Posterior cingulate gyrus (tissue), 11 donors: ENCODE data around the gene SLC25A47.
"Not testable (repeated sequence)": the region's sequence is repeated elsewhere in the genome, so short reads cannot be mapped to it uniquely, and the experiment has no call there.

ENCODE experiments used
- DNase-seq, 10 donors: peaks; one replicate each; pipeline versions ENCODE4 v3.0.0 to v3.0.0-alpha.2; 2020 to 2021; ENCODE audit warnings: mixed read lengths in 3 of 10
- intact Hi-C: fragments of 100-400 bp; cut with DNase I; formaldehyde crosslinking; loops from one replicate; pipeline ENCODE4 v1.15.1; 2023

The SLC25A47 gene

GRCh38 chr14:100288382-100289185 is 34.6 kb upstream of the SLC25A47 start:
- peak in 1 of 10 donors; percentile 61 for DNase-seq
- intact Hi-C loops, result loop anchor here (5.0 kb wide), 1 partner anchor 89 kb away; the partner anchor contains the start of gene WDR25

- peak in 2 of 10 donors; percentile 9 to 48 for DNase-seq
- intact Hi-C loops, result loop anchor here (5.0 kb wide), 1 partner anchor 87 kb away; the partner anchor contains the start of gene WDR25
Measured at GRCh38 chr14:100289916-100290606, 33.1 kb upstream of the SLC25A47 start.

GRCh38 chr14:100290607-100291304 is 32.4 kb upstream of the SLC25A47 start:
- intact Hi-C loops, result no loop called here
- DNase-seq, result peak in 3 of 10 donors; percentile 15 to 62 (median 38)

DNA sequence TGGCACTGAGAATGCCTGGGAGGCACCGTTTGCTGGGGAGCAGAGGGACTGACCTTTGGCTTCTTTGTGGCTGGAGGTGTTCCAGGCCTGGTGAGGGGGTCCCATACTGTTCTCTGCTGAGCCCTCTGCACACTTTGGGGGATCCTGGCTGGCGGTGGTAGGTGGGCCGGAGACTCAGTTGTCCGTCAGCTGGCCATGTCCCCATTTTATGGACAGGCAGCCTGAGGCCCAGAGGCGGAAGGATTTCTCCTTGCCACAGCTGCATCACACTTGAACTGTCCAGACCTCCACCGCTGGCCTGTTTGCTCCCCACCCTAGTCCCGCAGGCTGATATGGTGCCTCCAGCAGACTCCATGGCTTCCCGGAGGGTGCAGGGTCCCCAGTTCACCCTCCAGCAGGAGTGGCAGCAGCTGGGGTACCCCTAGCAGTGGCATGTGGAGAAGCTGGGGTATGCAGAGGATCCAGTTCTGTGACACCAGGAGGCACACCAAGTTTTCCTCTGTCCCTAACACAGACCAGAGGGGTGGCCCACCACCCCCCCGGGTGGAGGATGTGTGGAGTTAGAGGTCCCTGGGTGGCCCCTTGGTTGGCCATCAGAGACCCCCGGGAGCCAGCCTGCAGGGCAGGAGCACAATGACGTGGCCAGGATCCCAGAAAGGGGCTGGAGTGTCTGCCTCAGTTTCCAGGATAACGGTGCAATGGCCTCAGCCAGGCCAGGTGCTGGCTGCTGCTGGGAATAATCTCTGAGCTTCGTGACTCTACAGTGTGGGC is 31.6 kb upstream of the SLC25A47 start:
- intact Hi-C loops, result no loop called here
- peak in 1 of 10 donors; percentile 27 for DNase-seq

DNA sequence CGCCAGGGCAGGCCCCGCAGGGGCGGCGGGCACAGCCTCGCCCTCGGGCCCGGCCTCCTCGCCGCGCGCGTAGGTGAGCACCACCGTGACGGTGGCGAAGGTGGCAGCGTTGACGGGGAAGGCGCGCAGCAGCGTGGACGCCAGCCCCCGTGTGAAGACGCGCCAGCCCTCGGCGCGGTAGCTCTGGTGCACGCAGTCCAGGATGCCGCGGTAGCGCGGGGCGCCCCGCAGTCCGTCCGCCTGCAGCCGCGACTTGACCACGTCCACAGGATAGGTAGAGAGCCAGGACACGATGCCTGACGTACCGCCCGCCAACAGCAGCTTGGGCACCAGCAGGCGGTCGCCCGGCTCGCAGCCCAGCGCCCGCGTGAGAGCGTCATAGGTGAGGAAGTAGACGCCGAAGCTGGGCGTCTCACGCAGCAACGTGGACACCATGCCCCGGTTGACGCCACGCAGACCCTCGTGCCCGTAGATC is 30.8 kb upstream of the SLC25A47 start:
- DNase-seq, result peak in 2 of 10 donors; percentile 56 to 59
- intact Hi-C loops, result no loop called here

- intact Hi-C loops, result no loop called here
- DNase-seq, result peak in 4 of 10 donors; percentile 8 to 76 (median 32)
Measured at GRCh38 chr14:100292776-100293461, 30.2 kb upstream of the SLC25A47 start.

DNA sequence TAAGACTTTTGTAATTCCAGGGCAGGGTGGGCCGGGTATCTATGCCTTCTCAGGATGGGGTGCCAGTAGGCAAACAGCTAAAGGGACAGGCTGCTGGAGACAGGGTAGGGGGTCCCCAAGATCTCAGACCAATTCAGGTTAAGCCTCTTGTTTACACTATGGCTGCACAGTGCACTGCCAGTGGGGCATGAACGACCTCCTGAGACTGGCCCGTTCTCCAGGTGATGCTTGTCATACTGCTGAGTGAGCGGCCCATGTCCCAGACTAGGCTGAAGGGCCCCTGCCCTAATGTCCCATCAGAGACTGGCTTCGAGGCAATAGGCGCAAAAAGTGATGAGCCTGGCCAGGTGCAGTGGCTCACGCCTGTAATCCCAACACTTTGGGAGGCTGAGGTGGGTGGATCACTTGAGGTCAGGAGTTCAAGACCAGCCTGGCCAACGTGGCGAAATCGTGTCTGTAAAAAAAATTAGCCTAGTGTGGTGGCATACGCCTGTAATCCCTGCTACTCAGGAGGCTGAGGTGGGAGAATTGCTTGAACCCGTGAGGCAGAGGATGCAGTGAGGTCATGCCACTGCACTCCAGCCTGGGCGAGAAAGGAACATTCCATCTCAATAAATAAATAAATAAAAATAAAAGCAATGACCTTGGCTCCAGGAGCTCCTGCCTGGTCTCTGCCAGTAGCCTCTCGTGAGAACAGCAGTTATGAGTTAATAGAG is 29.5 kb upstream of the SLC25A47 start:
- intact Hi-C loops, result no loop called here
- peak in 3 of 10 donors; percentile 4 to 41 (median 31) for DNase-seq

GRCh38 chr14:100294213-100294962 is 28.8 kb upstream of the SLC25A47 start:
- peak in 5 of 10 donors; percentile 5 to 83 (median 65) for DNase-seq
- intact Hi-C loops, result no loop called here

GRCh38 chr14:100294963-100295330 is 28.2 kb upstream of the SLC25A47 start:
- peak in 3 of 10 donors; percentile 9 to 35 (median 31) for DNase-seq
- intact Hi-C loops, result no loop called here

DNA sequence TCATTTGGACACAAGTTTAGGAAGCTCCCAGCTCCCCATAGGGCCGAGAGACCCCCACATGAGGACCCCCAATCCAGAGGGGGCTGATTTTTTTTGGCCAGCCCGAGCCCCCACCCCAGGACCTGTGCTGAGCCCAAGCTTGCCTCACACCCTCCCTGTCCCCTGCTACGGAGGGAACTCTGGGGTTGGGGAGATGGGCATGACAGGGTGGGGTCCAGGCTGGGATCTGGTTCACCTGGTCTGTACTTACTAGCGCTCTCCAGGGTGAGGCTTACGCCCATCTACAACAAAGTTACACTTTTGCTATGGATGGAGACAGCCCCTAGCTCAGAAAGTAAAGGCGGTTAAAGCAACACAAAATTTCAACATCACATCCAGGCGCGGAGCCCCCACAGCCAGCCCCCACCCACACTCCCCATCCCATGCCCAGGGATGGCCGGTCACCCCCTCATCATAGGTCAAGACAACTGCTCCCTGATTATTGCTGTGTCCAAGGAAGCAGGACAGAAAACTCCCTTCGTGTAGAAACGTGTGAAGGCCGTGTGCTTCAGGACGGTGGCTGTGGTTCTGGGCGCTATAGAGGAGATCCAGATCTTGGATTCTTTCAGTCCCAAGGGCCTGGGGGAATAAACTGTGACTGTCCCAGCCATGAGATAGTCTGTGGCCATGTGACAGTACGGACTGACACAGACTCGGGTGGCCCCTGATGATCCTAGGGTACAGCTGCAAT is 27.6 kb upstream of the SLC25A47 start:
- DNase-seq, result peak in 4 of 10 donors; percentile 12 to 43 (median 41)
- intact Hi-C loops, result no loop called here

DNA sequence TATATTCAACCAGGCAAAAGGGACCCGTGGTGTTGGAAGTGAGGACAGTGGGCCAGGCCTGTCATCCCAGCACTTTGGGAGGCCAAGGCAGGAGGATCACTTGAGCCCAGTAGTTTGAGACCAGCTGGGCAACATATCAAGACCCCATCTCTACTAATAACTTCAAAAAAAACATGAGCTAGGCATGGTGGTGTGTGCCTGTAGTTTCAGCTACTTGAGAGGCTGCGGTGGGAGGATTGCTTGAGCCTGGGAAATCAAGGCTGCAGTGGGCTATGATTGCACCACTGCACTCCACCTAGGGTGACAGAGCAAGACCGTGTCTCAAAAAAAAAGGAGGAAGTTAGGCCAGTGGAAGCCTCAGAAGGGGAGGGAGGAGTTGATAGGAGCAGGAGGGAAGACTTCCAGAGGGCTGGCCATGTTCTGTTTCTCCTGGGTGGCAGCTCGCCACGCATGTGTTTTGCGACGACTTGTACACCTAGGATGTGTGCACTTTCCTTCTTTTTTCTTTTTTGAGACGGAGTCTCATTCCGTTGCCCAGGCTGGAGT is 27.0 kb upstream of the SLC25A47 start:
- peak in 3 of 10 donors; percentile 50 to 65 (median 53) for DNase-seq

DNA sequence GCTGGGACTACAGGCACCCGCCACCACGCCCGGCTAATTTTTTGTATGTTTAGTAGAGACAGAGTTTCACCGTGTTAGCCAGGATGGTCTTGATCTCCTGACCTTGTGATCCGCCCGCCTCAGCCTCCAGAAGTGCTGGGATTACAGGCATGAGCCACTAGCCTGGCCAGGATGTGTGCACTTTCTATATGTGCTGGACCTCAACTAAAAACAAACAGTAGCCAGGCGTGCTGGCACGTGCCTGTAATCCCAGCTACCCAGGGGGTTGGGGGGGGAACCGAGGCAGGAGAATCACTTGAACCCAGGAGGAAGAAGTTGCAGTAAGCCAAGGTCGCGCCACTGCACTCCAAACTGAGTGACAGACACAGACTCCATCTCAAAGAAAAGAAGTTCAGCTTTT is 26.4 kb upstream of the SLC25A47 start:
- DNase-seq, result peak in 3 of 10 donors; percentile 25 to 55 (median 43)

More for the DNA sequence above, 27.0 kb upstream of the SLC25A47 start:
- intact Hi-C loops, result no loop called here

DNA sequence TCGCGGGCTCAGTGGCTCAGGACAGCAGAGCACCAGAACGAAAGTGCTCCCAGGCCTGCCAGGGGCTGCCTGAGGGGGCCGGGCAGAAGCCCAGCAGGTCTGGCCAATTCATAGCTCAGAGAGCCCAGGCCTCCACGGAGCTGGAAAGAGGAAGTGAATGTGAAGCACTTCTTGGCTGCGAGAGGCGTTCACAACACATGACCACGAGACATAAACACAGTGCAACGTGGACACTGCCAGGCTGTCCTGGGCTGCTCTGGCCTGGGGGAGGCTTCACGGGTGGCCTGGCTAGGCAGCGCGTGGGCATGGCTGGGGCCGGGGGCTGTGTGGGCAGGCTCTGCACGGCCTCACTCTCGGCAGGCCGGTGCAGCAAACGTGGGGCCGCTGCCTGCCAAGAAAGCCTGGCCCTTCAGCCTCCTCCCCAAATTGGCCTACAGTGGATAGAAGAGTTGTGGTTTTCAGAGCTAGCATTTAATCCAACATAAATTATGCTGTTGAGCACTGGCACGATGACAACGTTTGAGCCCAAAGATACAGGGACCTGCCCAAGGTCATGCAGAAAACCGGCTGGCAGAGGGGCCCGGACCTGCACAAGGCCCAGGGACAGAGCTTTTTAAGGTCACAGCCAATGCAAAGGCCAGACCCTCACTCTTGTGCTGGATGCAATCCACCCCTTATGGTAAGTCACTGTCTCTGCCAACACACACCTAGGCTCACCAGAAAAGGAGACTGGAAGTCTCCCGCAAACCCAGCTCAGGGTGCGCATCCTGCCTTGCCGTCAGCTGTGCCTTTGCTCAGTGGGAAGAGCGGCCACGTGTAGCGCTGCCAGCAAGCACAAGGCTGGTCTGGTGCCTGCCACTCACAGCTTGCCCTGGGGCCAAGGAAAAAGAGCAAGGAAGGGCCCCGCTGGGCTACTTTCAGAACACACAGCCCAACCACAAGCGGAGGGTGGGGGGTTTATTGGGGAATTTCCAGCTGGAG is 25.5 kb upstream of the SLC25A47 start:
- DNase-seq, result peak; percentile 46 to 92 (median 62)
- intact Hi-C loops, result no loop called here

More for the DNA sequence above, 26.4 kb upstream of the SLC25A47 start:
- intact Hi-C loops, result not testable (repeated sequence)

DNA sequence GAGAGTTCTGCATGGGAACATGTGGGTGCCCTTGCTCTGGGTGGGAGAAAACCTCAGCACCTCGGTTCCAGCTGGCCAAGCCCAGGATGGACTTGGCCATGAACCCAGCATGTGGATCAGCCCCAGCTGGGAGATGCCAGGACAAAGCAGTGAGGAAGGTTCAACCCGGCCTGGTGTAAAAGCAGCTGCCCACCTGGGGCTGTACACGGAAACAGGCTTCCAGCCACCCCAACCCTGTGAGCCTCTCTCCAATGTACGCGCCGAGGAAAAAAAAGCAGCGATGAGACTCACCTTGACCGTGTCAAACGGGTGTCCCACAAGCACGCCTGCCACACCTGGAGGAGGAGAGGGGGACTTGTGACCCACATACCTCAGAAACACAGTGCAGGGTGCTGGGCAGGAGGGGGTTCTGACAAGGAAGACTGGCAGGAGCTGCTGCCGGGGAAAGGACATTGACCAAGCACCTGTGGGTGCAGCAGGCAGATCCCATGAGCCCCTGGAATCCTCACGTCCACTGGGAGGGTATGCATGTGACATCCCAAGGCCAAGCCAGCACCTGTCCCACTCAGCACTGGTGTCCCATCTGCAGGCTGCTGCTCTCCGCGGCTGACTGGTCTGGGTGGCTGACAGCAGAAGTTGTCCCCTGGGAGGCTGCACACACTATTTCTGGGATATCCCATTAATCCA is 24.4 kb upstream of the SLC25A47 start:
- intact Hi-C loops, result no loop called here
- DNase-seq, result peak in 3 of 10 donors; percentile 50 to 72 (median 70)

- intact Hi-C loops, result no loop called here
- DNase-seq, result peak in 1 of 10 donors; percentile 51
Measured at GRCh38 chr14:100299238-100299560, 23.9 kb upstream of the SLC25A47 start.
